Measurements from ENCODE around the gene PYGB.

GRCh38 chr20:25213566-25214425, 34.1 kb upstream of the PYGB start:
- TF ChIP-seq, protein P1, sequence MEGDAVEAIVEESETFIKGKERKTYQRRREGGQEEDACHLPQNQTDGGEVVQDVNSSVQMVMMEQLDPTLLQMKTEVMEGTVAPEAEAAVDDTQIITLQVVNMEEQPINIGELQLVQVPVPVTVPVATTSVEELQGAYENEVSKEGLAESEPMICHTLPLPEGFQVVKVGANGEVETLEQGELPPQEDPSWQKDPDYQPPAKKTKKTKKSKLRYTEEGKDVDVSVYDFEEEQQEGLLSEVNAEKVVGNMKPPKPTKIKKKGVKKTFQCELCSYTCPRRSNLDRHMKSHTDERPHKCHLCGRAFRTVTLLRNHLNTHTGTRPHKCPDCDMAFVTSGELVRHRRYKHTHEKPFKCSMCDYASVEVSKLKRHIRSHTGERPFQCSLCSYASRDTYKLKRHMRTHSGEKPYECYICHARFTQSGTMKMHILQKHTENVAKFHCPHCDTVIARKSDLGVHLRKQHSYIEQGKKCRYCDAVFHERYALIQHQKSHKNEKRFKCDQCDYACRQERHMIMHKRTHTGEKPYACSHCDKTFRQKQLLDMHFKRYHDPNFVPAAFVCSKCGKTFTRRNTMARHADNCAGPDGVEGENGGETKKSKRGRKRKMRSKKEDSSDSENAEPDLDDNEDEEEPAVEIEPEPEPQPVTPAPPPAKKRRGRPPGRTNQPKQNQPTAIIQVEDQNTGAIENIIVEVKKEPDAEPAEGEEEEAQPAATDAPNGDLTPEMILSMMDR (IDR thresholded peaks at IDR 0.05) = no peak
- TF ChIP-seq POLR2A (IDR thresholded peaks at IDR 0.05) = no peak

Measured in prostate gland (tissue), 2 donors.